Epithelial cell of alveolus of lung (primary cell): ENCODE measurements around the gene SRD5A1. TPM values are rescaled to one million over a fixed set of nuclear protein-coding genes. Genes with fewer than 3 reads are reported as not detected.

Source experiments
- total RNA-seq: library from RNA; depleted of rRNA; stranded (reverse); fragments of >200 nt; gene quantifications from 2 replicates; pipeline ENCODE4 v1.2.1, GENCODE V29; 2015

SRD5A1 gene, protein sequence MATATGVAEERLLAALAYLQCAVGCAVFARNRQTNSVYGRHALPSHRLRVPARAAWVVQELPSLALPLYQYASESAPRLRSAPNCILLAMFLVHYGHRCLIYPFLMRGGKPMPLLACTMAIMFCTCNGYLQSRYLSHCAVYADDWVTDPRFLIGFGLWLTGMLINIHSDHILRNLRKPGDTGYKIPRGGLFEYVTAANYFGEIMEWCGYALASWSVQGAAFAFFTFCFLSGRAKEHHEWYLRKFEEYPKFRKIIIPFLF
- 5.2 and 35.5 TPM in 2 replicates for total RNA-seq

DNA sequence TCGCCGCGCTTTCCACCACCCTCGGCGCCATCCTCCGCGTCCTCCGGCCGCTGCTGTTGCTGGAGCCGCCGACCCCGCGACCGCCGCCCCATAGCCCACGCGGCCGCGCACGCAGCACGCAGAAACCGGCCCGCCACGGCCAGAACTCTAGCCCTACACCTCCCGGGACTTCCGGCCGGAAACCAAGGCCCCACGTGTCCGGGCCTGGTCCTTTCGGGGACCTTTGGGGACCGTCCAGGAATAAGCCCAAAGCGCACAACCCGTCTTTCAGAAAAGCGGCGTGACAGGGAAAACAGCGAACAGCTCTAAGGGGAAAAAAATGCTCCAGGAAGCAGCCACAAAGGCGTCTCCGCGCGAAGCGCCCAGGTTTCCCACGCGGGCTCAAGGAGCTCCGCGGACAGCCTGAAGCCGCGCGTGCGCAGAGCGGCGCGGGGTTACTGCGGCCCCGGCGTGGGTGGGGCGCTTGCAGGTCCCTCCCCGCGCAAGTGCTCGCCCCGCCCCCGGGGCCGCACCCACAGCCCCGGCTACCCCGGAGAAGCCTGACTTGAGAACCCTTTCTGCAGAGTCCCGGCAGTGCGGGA lies at the start of gene SRD5A1, which contains the start of gene NSUN2:
Gene SRD5A1 (plus strand): TSS at position 553 of the 581 bp plus-strand sequence. CDS start 137 bp downstream, outside the sequence.
Gene NSUN2 (minus strand): TSS at position 157 of the 581 bp plus-strand sequence. CDS start 65 bp downstream, at position 92.

DNA sequence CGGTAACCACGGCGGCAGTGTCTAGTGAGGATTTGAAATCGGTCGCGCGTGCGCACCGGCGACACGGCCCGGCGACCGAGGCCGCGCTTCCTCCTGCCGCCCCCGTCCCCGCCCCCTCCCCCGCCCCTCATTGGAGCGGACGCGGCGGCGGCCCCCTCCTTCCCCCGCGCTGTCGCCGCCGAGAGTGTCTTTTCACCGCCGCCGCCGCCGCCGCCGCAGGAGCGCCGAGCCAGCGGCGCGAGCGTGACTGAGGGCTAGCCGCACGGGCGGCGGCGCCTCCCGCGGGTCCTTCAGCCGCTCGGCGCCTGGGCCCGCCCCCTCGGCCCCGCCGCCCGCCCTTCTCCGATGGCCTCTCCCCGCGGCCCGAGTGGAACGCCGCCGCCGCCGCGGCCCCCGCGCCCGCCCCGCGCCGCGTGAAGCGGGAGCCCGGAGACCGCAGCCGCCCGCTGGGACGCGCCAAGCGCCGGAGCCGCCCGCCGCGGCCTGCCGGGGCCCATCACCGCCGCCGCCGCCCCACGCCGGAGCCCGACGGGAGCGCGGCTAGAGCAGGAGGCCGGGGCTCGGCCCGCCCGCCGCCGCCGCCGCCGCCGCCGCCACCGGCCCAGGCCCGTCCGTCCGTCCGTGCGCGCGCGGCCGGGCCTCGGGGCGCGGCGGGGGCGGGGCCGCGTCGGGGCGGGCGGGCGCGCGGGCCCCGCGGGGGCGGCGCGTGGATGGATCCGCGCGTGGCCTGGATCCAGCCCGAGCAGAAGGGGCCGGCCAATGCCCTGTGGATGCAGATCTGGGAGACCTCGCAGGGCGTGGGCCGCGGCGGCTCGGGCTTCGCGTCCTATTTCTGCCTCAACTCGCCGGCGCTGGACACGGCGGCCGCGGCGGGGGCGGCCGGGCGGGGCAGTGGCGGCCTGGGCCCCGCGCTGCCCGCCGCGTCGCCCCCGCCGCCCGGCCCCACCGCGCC lies 80.3 kb downstream of the SRD5A1 start, which contains the start of gene TENT4A:
Gene TENT4A (plus strand): TSS at position 159 of the 952 bp plus-strand sequence. CDS start 552 bp downstream, at position 711.

Other genes starting within 250 kb of the SRD5A1 start
- not detected in 2 replicates for gene UBE2QL1, start 184.6 kb upstream of the SRD5A1 start, total RNA-seq
- 21.8 and 26.5 TPM in 2 replicates for gene NSUN2, start 396 bp upstream of the SRD5A1 start, total RNA-seq
- gene TENT4A, start 80.0 kb downstream of the SRD5A1 start, total RNA-seq, result 11.1 and 11.7 TPM in 2 replicates